HepG2 (cell line): ENCODE results near the gene VAPB. TPM values are rescaled to one million over a fixed set of nuclear protein-coding genes. Genes with fewer than 3 reads are reported as not detected.

Experiments used
- E2F5 ChIP-seq: sonication (generic); formaldehyde crosslinking; conservative IDR thresholded peaks from 2 replicates; pipeline ENCODE4 v1.4.0; 2020; ENCODE audit warnings: missing genetic modification reagents
- ERF ChIP-seq: IDR thresholded peaks from 2 replicates; pipeline ENCODE4 v1.6.1; 2018; ENCODE audit warnings: missing biosample characterization, missing genetic modification reagents
- HNRNPH1 ChIP-seq: fragments of 200-400 bp; formaldehyde crosslinking; optimal IDR thresholded peaks from 2 replicates; pipeline ENCODE3; 2017; ENCODE audit warnings: mild to moderate bottlenecking, low read depth, low read length
- KDM1A ChIP-seq: IDR thresholded peaks from 2 replicates; pipeline ENCODE4 v1.6.1; 2016; ENCODE audit warnings: missing compliant biosample characterization
- MEIS2 ChIP-seq: sonication (generic); formaldehyde crosslinking; IDR thresholded peaks from 2 replicates; pipeline ENCODE4 v1.9.0; 2021; ENCODE audit warnings: mild to moderate bottlenecking, missing genetic modification reagents
- MLLT10 ChIP-seq: sonication (generic); formaldehyde crosslinking; IDR thresholded peaks from 2 replicates; pipeline ENCODE4 v1.4.0; 2020; ENCODE audit warnings: missing genetic modification reagents
- MNT ChIP-seq: fragments of 450-650 bp; IDR thresholded peaks from 2 replicates; pipeline ENCODE4 v1.6.1; 2016
- POLR2A ChIP-seq, 2 experiments: IDR thresholded peaks; 2 replicates each; pipeline ENCODE4 v1.6.1; 2011; ENCODE audit warnings: low read depth in 2 of 2, low read length in 2 of 2, mild to moderate bottlenecking in 1 of 2, moderate library complexity in 1 of 2; ENCODE audit not compliant: insufficient read depth in 1 of 2
- SOX13 ChIP-seq, 3 experiments: fragments of 450-650 bp in 1 of 3; sonication (generic) in 1 of 3; formaldehyde crosslinking in 1 of 3; IDR thresholded peaks in 2 of 3; conservative IDR thresholded peaks in 1 of 3; 2 replicates each; pipeline versions ENCODE4 v1.5.0 to v1.6.1; 2016 to 2020; ENCODE audit warnings: antibody characterized with exemption in 1 of 3, mild to moderate bottlenecking in 1 of 3, missing compliant biosample characterization in 1 of 3, missing genetic modification reagents in 1 of 3, moderate library complexity in 1 of 3
- ZIK1 ChIP-seq: sonication (generic); formaldehyde crosslinking; IDR thresholded peaks from 2 replicates; pipeline ENCODE4 v1.5.0; 2020; ENCODE audit warnings: mild to moderate bottlenecking, low read depth, missing genetic modification reagents, borderline replicate concordance
- ZMYM2 ChIP-seq: sonication (generic); formaldehyde crosslinking; IDR thresholded peaks from 2 replicates; pipeline ENCODE4 v1.8.0; 2022; ENCODE audit warnings: mild to moderate bottlenecking, missing genetic modification reagents
- ZNF253 ChIP-seq: sonication (generic); formaldehyde crosslinking; IDR thresholded peaks from 2 replicates; pipeline ENCODE4 v1.8.0; 2022; ENCODE audit warnings: mild to moderate bottlenecking, missing genetic modification reagents, borderline replicate concordance
- ZNF33B ChIP-seq: sonication (generic); formaldehyde crosslinking; IDR thresholded peaks from 2 replicates; pipeline ENCODE4 v1.5.1; 2020; ENCODE audit warnings: mild to moderate bottlenecking, missing genetic modification reagents
- ZNF619 ChIP-seq: sonication (generic); formaldehyde crosslinking; IDR thresholded peaks from 2 replicates; pipeline ENCODE4 v1.4.0; 2020; ENCODE audit warnings: mild to moderate bottlenecking, missing genetic modification reagents
- ZNF678 ChIP-seq: sonication (generic); formaldehyde crosslinking; IDR thresholded peaks from 2 replicates; pipeline ENCODE4 v1.4.0; 2020; ENCODE audit warnings: mild to moderate bottlenecking, missing genetic modification reagents
- ZNF766 ChIP-seq: sonication (generic); formaldehyde crosslinking; IDR thresholded peaks from 2 replicates; pipeline ENCODE4 v1.5.0; 2020; ENCODE audit warnings: missing genetic modification reagents, borderline replicate concordance
- ZNF883 ChIP-seq: sonication (generic); formaldehyde crosslinking; IDR thresholded peaks from 2 replicates; pipeline ENCODE4 v1.5.1; 2020; ENCODE audit warnings: mild to moderate bottlenecking, missing genetic modification reagents; ENCODE audit errors: not compliant biosample characterization
- polyA plus RNA-seq, 8 experiments: library from polyadenylated mRNA; depleted of rRNA in 3 of 8; stranded (reverse) in 7 of 8; unstranded in 1 of 8; fragments of >200 nt; fragmentation: Illumina TruSeq in 4 of 8; extraction: Trizol in 4 of 8; gene quantifications; 2 replicates each; pipeline versions ENCODE4 v1.2.1 to v1.2.3, GENCODE V29; 2011 to 2016; ENCODE audit warnings: low read depth in 4 of 8, missing spikeins in 1 of 8, mixed read lengths in 1 of 8; ENCODE audit not compliant: insufficient read depth in 1 of 8
- total RNA-seq, 5 experiments: library from RNA; depleted of rRNA; stranded (reverse); fragments of >200 nt; fragmentation: Illumina TruSeq; extraction: Trizol; gene quantifications; 2 replicates each; pipeline ENCODE4 v1.2.3, GENCODE V29; 2016; ENCODE audit warnings: low read depth in 1 of 5
- TF ChIP-seq, protein P1 (sequence below): sonication (generic); formaldehyde crosslinking; IDR thresholded peaks from 2 replicates; pipeline ENCODE4 v1.5.0; 2020; ENCODE audit warnings: missing genetic modification reagents
- TF ChIP-seq, protein P2 (sequence below): sonication (generic); formaldehyde crosslinking; IDR thresholded peaks from 2 replicates; pipeline ENCODE4 v1.4.0; 2020; ENCODE audit warnings: missing genetic modification reagents, mild to moderate bottlenecking, borderline replicate concordance

VAPB gene
- total and polyA plus RNA-seq, 2 of the 13 experiments (the other 11 are each of a cell fraction or from before 2014, with no cell fraction given) = 18.6 to 48.5 TPM

GRCh38 chr20:58388882-58389323, at the start of gene VAPB (continued):
- TF ChIP-seq ERF (peak; percentile 85; the same call in 1 of the 2 replicates), E2F5 (peak; percentile 98), KDM1A (CRISPR knock-in tag) (no peak), POLR2A (IDR thresholded peaks at IDR 0.05; ENCODE audit: insufficient read depth in 1 of 2, low read depth in 2 of 2, low read length in 2 of 2) (peak in 1 of 2 experiments; percentile 87; a peak in 2 of 4 replicates), MEIS2 (CRISPR knock-in tag) (no peak; the same call in 1 of the 2 replicates), ZNF33B (CRISPR knock-in tag) (0 out of 2 replicates have a peak, but pooled peaks have one; percentile 43), SOX13 (IDR thresholded peaks at IDR 0.05) (no peak), SOX13 (CRISPR knock-in tag; conservative IDR thresholded peaks at IDR 0.05 in 1 of 2, IDR thresholded peaks at IDR 0.05 in 1 of 2) (peak in 1 of 2 experiments; percentile 5; a peak in 1 of 4 replicates), ZNF253 (no peak), ZNF883 (CRISPR knock-in tag) (peak; percentile 89), ZIK1 (CRISPR knock-in tag) (peak; percentile 91), ZMYM2 (CRISPR knock-in tag) (no peak), MLLT10 (CRISPR knock-in tag) (no peak), HNRNPH1 (no peak), ZNF678 (CRISPR knock-in tag) (peak; percentile 87), MNT (peak; percentile 60; the same call in 1 of the 2 replicates), ZNF619 (no peak; the same call in 1 of the 2 replicates), ZNF766 (CRISPR knock-in tag) (peak; percentile 90)
- TF ChIP-seq, protein P1, sequence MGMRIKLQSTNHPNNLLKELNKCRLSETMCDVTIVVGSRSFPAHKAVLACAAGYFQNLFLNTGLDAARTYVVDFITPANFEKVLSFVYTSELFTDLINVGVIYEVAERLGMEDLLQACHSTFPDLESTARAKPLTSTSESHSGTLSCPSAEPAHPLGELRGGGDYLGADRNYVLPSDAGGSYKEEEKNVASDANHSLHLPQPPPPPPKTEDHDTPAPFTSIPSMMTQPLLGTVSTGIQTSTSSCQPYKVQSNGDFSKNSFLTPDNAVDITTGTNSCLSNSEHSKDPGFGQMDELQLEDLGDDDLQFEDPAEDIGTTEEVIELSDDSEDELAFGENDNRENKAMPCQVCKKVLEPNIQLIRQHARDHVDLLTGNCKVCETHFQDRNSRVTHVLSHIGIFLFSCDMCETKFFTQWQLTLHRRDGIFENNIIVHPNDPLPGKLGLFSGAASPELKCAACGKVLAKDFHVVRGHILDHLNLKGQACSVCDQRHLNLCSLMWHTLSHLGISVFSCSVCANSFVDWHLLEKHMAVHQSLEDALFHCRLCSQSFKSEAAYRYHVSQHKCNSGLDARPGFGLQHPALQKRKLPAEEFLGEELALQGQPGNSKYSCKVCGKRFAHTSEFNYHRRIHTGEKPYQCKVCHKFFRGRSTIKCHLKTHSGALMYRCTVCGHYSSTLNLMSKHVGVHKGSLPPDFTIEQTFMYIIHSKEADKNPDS (CRISPR knock-in tag) = no peak
- TF ChIP-seq, protein P2, sequence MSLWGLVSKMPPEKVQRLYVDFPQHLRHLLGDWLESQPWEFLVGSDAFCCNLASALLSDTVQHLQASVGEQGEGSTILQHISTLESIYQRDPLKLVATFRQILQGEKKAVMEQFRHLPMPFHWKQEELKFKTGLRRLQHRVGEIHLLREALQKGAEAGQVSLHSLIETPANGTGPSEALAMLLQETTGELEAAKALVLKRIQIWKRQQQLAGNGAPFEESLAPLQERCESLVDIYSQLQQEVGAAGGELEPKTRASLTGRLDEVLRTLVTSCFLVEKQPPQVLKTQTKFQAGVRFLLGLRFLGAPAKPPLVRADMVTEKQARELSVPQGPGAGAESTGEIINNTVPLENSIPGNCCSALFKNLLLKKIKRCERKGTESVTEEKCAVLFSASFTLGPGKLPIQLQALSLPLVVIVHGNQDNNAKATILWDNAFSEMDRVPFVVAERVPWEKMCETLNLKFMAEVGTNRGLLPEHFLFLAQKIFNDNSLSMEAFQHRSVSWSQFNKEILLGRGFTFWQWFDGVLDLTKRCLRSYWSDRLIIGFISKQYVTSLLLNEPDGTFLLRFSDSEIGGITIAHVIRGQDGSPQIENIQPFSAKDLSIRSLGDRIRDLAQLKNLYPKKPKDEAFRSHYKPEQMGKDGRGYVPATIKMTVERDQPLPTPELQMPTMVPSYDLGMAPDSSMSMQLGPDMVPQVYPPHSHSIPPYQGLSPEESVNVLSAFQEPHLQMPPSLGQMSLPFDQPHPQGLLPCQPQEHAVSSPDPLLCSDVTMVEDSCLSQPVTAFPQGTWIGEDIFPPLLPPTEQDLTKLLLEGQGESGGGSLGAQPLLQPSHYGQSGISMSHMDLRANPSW (CRISPR knock-in tag) = no peak
- TF ChIP-seq, all 625 proteins: peak for 206
